ENCODE data around the gene FBLN5.

The FBLN5 gene

DNA sequence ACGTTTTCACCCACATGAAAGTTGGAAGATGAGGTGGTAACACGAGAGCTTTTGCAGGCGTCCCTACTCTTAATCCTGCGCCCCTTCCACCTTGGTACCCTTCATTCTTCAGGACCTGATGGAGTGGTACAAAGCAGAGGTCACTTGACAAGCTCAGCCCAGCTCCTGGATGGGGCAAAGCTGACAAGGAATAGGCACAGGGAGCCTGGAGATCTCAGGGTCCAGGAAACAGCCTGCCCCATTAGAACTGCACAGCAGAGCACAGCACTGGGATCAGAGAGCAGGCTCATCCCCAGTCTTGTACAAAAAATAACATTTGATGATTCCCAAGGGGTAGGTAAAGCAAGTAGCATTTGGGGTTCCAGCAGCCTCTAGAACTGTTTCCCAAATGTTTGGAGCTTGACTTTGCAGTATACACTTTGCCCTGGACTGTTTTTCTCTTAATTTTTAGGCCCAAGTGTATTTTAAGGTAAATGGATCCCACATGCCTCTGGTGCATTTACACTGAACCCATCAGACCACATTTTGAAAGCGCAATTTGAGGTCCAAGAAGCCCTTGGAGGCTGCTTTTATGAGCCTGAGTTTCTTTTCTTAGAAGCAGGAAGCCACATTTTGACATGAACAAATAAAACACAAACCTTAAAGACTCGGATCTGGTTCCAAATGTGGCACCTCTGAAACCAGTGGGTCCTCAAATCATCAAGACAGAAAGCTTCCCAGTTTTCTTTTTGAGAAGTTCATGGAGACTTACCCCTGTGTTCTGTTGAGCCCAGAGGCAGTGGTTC is 80.8 kb downstream of the FBLN5 start:
- DNase-seq (ENCODE audit: low read depth), result no peak
- no peak overlapping the region for H3K4me3 ChIP-seq (ENCODE audit: low read depth, low read length)
- TF ChIP-seq POLR2A (IDR thresholded peaks at IDR 0.05; ENCODE audit: extremely low read depth, insufficient read length) (no peak), CTCF (IDR thresholded peaks at IDR 0.05; ENCODE audit: low read depth, low read length) (no peak), MYC (IDR thresholded peaks at IDR 0.05; ENCODE audit: low read depth, low read length) (no peak)
- TF ChIP-seq, protein P1, sequence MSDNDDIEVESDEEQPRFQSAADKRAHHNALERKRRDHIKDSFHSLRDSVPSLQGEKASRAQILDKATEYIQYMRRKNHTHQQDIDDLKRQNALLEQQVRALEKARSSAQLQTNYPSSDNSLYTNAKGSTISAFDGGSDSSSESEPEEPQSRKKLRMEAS (IDR thresholded peaks at IDR 0.05; ENCODE audit: low read depth, low read length), result no peak

DNA sequence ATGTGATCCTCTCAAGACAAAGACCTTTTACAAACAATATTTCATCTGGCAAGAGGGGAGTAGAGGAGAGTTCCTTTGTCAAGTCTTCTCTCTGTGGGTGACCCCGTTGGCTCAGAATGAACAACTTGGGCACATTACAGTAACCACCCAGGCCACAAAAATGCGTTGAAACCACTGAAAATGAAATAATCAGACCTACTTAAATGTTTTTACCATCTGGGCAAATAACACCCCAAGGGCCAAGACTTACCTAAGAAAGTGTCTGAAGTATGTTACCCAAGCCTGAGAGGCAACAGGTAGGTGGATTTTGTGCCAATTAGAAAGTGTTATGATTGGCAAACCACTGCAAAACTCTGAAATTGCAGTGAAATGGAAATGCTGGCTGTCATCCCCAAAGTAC is 81.4 kb downstream of the FBLN5 start:
- DNase-seq (ENCODE audit: low read depth), result no peak
- H3K4me3 ChIP-seq (ENCODE audit: low read depth, low read length), result no peak overlapping the region
- TF ChIP-seq, protein P1 (IDR thresholded peaks at IDR 0.05; ENCODE audit: low read depth, low read length), result no peak
- TF ChIP-seq CTCF (IDR thresholded peaks at IDR 0.05; ENCODE audit: low read depth, low read length) (no peak), MYC (IDR thresholded peaks at IDR 0.05; ENCODE audit: low read depth, low read length) (no peak)

GRCh38 chr14:91862417-91862816 is 85.1 kb downstream of the FBLN5 start:
- TF ChIP-seq POLR2A (IDR thresholded peaks at IDR 0.05; ENCODE audit: extremely low read depth, insufficient read length) (no peak), MYC (IDR thresholded peaks at IDR 0.05; ENCODE audit: low read depth, low read length) (no peak), CTCF (IDR thresholded peaks at IDR 0.05; ENCODE audit: low read depth, low read length) (no peak)
- TF ChIP-seq, protein P1 (IDR thresholded peaks at IDR 0.05; ENCODE audit: low read depth, low read length), result no peak
- H3K4me3 ChIP-seq (ENCODE audit: low read depth, low read length), result no peak overlapping the region
- no peak for DNase-seq (ENCODE audit: low read depth)

DNA sequence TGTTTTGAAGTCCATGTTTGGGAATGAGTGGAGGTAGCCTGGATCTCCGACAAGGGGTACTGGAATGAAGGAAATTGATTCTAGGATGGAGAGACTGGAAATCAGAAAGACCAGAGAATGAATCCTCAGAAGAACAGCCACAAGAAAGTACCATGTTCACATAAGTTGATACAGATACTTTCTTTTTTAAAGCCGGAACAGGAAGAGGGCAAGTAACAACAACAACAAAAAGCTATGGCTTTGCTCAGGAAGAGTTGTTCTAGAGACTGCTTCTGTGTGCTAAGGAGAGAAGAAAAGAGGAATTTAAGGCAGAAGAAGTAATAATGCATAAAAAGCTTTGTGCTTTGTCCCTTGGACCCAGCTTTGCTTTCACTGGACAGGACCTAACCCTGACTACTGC is 86.4 kb downstream of the FBLN5 start:
- H3K4me3 ChIP-seq (ENCODE audit: low read depth, low read length), result no peak overlapping the region
- no peak for DNase-seq (ENCODE audit: low read depth)
- TF ChIP-seq MYC (IDR thresholded peaks at IDR 0.05; ENCODE audit: low read depth, low read length) (no peak), CTCF (IDR thresholded peaks at IDR 0.05; ENCODE audit: low read depth, low read length) (no peak), POLR2A (IDR thresholded peaks at IDR 0.05; ENCODE audit: extremely low read depth, insufficient read length) (no peak)
- TF ChIP-seq, protein P1 (IDR thresholded peaks at IDR 0.05; ENCODE audit: low read depth, low read length), result no peak

- TF ChIP-seq CTCF (IDR thresholded peaks at IDR 0.05; ENCODE audit: low read depth, low read length) (no peak), POLR2A (IDR thresholded peaks at IDR 0.05; ENCODE audit: extremely low read depth, insufficient read length) (no peak), MYC (IDR thresholded peaks at IDR 0.05; ENCODE audit: low read depth, low read length) (no peak)
- TF ChIP-seq, protein P1 (IDR thresholded peaks at IDR 0.05; ENCODE audit: low read depth, low read length), result no peak
- no peak for DNase-seq (ENCODE audit: low read depth)
These were observed 87.3 kb downstream of the FBLN5 start for GRCh38 chr14:91860238-91860637.

More at GRCh38 chr14:91860238-91860637, 87.3 kb downstream of the FBLN5 start:
- H3K4me3 ChIP-seq (ENCODE audit: low read depth, low read length), result no peak overlapping the region
